CD14-positive monocyte (primary cell): Measurements from ENCODE around the gene SIX2. TPM values are rescaled to one million over a fixed set of nuclear protein-coding genes. Genes with fewer than 3 reads are reported as not detected.

Source experiments
- DNase-seq, 3 donors: peaks; one replicate each; pipeline ENCODE4 v3.0.0-alpha.2; 2011 to 2022
- H2AFZ ChIP-seq: 2 replicates; pipeline ENCODE4 v1.6.0; 2012; ENCODE audit warnings: mild to moderate bottlenecking, low read depth, low read length, inconsistent platforms; ENCODE audit not compliant: insufficient read depth, poor library complexity, severe bottlenecking
- H3K27ac ChIP-seq, 2 donors: 1 replicate in 1 of 2; 2 replicates in 1 of 2; pipeline ENCODE4 v1.5.1; 2012 to 2013; ENCODE audit warnings: low read length in 2 of 2, control low read depth in 1 of 2, inconsistent platforms in 1 of 2, low read depth in 1 of 2, mild to moderate bottlenecking in 1 of 2
- H3K27me3 ChIP-seq, 2 donors: one replicate each; pipeline versions ENCODE4 v1.6.0 to v1.6.1; 2011 to 2013; ENCODE audit warnings: low read length in 2 of 2; ENCODE audit not compliant: control insufficient read depth in 2 of 2, insufficient read depth in 2 of 2
- H3K36me3 ChIP-seq, 2 donors: replicated peaks in 1 of 2; 1 replicate in 1 of 2; 2 replicates in 1 of 2; pipeline versions ENCODE4 v1.5.1 to v1.6.1; 2012 to 2013; ENCODE audit warnings: low read length in 2 of 2, control low read depth in 1 of 2, inconsistent platforms in 1 of 2, mild to moderate bottlenecking in 1 of 2; ENCODE audit not compliant: insufficient read depth in 2 of 2, control insufficient read depth in 1 of 2
- H3K4me1 ChIP-seq, 2 donors: 1 replicate in 1 of 2; 2 replicates in 1 of 2; pipeline versions ENCODE4 v1.5.1 to v1.6.1; 2012 to 2013; ENCODE audit warnings: low read length in 2 of 2, control low read depth in 1 of 2, inconsistent platforms in 1 of 2, mild to moderate bottlenecking in 1 of 2, moderate library complexity in 1 of 2; ENCODE audit not compliant: insufficient read depth in 2 of 2, control insufficient read depth in 1 of 2
- H3K4me2 ChIP-seq: replicated peaks from 2 replicates; pipeline ENCODE3; 2012; ENCODE audit warnings: low read length, moderate library complexity, mild to moderate bottlenecking; ENCODE audit not compliant: poor library complexity, severe bottlenecking; ENCODE audit errors: extremely low read depth
- H3K4me3 ChIP-seq, 3 experiments: fragments of 200-600 bp in 1 of 3; sonication (generic) in 1 of 3; replicated peaks in 1 of 3; 1 replicate in 2 of 3; 2 replicates in 1 of 3; pipeline ENCODE4 v1.5.1; 2011 to 2013; ENCODE audit warnings: low read length in 3 of 3, mild to moderate bottlenecking in 3 of 3, control low read depth in 2 of 3, low read depth in 2 of 3, inconsistent platforms in 1 of 3, moderate library complexity in 1 of 3
- H3K79me2 ChIP-seq: 2 replicates; pipeline ENCODE4 v1.6.0; 2012; ENCODE audit warnings: mild to moderate bottlenecking, control low read depth, inconsistent platforms, low read length, moderate library complexity; ENCODE audit not compliant: insufficient read depth
- H3K9ac ChIP-seq: 2 replicates; pipeline ENCODE4 v1.6.0; 2017; ENCODE audit warnings: low read length, mild to moderate bottlenecking; ENCODE audit not compliant: insufficient read depth, poor library complexity, severe bottlenecking
- H3K9me3 ChIP-seq, 2 donors: replicated peaks in 1 of 2; 1 replicate in 1 of 2; 2 replicates in 1 of 2; pipeline versions ENCODE4 v1.5.1 to v1.6.1; 2012 to 2013; ENCODE audit warnings: low read length in 2 of 2, control low read depth in 1 of 2; ENCODE audit not compliant: control insufficient read depth in 1 of 2, insufficient read depth in 1 of 2
- H4K20me1 ChIP-seq: 2 replicates; pipeline ENCODE4 v1.6.0; 2012; ENCODE audit warnings: mild to moderate bottlenecking, low read length, control low read depth, moderate library complexity; ENCODE audit not compliant: insufficient read depth
- H3K27ac Mint-ChIP-seq, 7 donors: one replicate each; pipeline ENCODE4 v1.8.0; 2020; ENCODE audit warnings: mild to moderate bottlenecking in 7 of 7, mixed read lengths in 7 of 7, moderate library complexity in 6 of 7, inconsistent platforms in 2 of 7
- H3K27me3 Mint-ChIP-seq, 3 donors: one replicate each; pipeline ENCODE4 v1.8.0; 2021 to 2022; ENCODE audit warnings: low read depth in 3 of 3, mild to moderate bottlenecking in 3 of 3, mixed read lengths in 3 of 3, moderate library complexity in 3 of 3, inconsistent platforms in 1 of 3
- H3K36me3 Mint-ChIP-seq, 2 donors: one replicate each; pipeline ENCODE4 v1.8.0; 2020; ENCODE audit warnings: mixed read lengths in 2 of 2, inconsistent platforms in 1 of 2, mild to moderate bottlenecking in 1 of 2
- H3K4me1 Mint-ChIP-seq: one replicate; pipeline ENCODE4 v1.8.0; 2020; ENCODE audit warnings: mild to moderate bottlenecking, mixed read lengths
- H3K4me3 Mint-ChIP-seq, 2 donors: one replicate each; pipeline ENCODE4 v1.8.0; 2020; ENCODE audit warnings: mild to moderate bottlenecking in 2 of 2, mixed read lengths in 2 of 2, moderate library complexity in 1 of 2
- H3K9me3 Mint-ChIP-seq, 7 donors: one replicate each; pipeline ENCODE4 v1.8.0; 2020 to 2022; ENCODE audit warnings: mixed read lengths in 7 of 7, mild to moderate bottlenecking in 6 of 7, moderate library complexity in 6 of 7, inconsistent platforms in 2 of 7
- WGBS: methylation state at CpG from one replicate; pipeline ENCODE4 v1.1.5; 2013; ENCODE audit warnings: missing lambda C conversion rate; ENCODE audit not compliant: insufficient coverage; 5-methylcytosine and 5-hydroxymethylcytosine counted together
- intact Hi-C, 2 donors: fragments of 100-400 bp; cut with micrococcal nuclease; formaldehyde crosslinking; loops; one replicate each; pipeline versions ENCODE4 v1.15.0 to v1.15.1; 2023
- polyA plus RNA-seq, 3 donors: library from polyadenylated mRNA; depleted of rRNA in 1 of 3; unstranded in 2 of 3; stranded (reverse) in 1 of 3; fragments of 300-500 nt in 2 of 3; fragments of >200 nt in 1 of 3; fragmentation: Illumina TruSeq in 2 of 3; gene quantifications; 1 replicate in 2 of 3; 2 replicates in 1 of 3; pipeline ENCODE4 v1.2.3, GENCODE V29; 2012 to 2021
- TF ChIP-seq, protein P1 (sequence below): fragments of 200-600 bp; IDR thresholded peaks from one replicate; pipeline ENCODE4 v1.8.0; 2022; ENCODE audit warnings: antibody characterized with exemption, mild to moderate bottlenecking

The SIX2 gene
- polyA plus RNA-seq, 3 donors = not detected

GRCh38 chr2:45046786-45047185 lies 37.5 kb upstream of the SIX2 start:
- H3K4me1 ChIP-seq = no peaks in the 10 kb centered on the region
- Mint-ChIP-seq H3K4me3 (no peak overlapping the region), H3K4me1 (no peaks in the 10 kb centered on the region), H3K27me3 (peaks cover 2 to 27% (median 15%) of the 10 kb centered on the region in 3 donors), H3K36me3 (no peaks in the 10 kb centered on the region), H3K9me3 (peaks cover 0 to 3% (median 0%) of the 10 kb centered on the region in 7 donors), H3K27ac (no peak overlapping the region)
- H4K20me1 ChIP-seq = no peaks in the 10 kb centered on the region
- WGBS = no CpG with 5 or more reads among the region's 1 CpG
- DNase-seq = no peak
- no peaks in the 10 kb centered on the region for H3K9me3 ChIP-seq
- no peak overlapping the region for H3K27ac ChIP-seq
- no peaks in the 10 kb centered on the region for H3K36me3 ChIP-seq
- H3K4me2 ChIP-seq = no peak overlapping the region
- H2AFZ ChIP-seq = no peak overlapping the region
- no peaks in the 10 kb centered on the region for H3K79me2 ChIP-seq
- intact Hi-C loops = no loop called here
- peaks cover 10 to 14% of the 10 kb centered on the region in 2 donors for H3K27me3 ChIP-seq
- H3K4me3 ChIP-seq = no peak overlapping the region
- no peak overlapping the region for H3K9ac ChIP-seq
- TF ChIP-seq, protein P1, sequence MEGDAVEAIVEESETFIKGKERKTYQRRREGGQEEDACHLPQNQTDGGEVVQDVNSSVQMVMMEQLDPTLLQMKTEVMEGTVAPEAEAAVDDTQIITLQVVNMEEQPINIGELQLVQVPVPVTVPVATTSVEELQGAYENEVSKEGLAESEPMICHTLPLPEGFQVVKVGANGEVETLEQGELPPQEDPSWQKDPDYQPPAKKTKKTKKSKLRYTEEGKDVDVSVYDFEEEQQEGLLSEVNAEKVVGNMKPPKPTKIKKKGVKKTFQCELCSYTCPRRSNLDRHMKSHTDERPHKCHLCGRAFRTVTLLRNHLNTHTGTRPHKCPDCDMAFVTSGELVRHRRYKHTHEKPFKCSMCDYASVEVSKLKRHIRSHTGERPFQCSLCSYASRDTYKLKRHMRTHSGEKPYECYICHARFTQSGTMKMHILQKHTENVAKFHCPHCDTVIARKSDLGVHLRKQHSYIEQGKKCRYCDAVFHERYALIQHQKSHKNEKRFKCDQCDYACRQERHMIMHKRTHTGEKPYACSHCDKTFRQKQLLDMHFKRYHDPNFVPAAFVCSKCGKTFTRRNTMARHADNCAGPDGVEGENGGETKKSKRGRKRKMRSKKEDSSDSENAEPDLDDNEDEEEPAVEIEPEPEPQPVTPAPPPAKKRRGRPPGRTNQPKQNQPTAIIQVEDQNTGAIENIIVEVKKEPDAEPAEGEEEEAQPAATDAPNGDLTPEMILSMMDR = no peak

GRCh38 chr2:45045706-45046105 lies 36.5 kb upstream of the SIX2 start:
- intact Hi-C loops = no loop called here
- TF ChIP-seq, protein P1 = no peak
- Histone ChIP-seq H2AFZ (no peak overlapping the region), H4K20me1 (no peaks in the 10 kb centered on the region), H3K27me3 (peaks cover 10 to 14% of the 10 kb centered on the region in 2 donors), H3K4me2 (no peak overlapping the region), H3K9ac (no peak overlapping the region), H3K4me3 (no peak overlapping the region), H3K36me3 (no peaks in the 10 kb centered on the region), H3K9me3 (no peaks in the 10 kb centered on the region), H3K4me1 (no peaks in the 10 kb centered on the region), H3K27ac (no peak overlapping the region), H3K79me2 (no peaks in the 10 kb centered on the region)
- Mint-ChIP-seq H3K9me3 (peaks cover 0 to 3% (median 0%) of the 10 kb centered on the region in 7 donors), H3K4me3 (no peak overlapping the region), H3K27me3 (peaks cover 6 to 27% (median 17%) of the 10 kb centered on the region in 3 donors), H3K4me1 (no peaks in the 10 kb centered on the region), H3K36me3 (no peaks in the 10 kb centered on the region), H3K27ac (no peak overlapping the region)
- DNase-seq = no peak
- 100% methylated on average over 1 of the region's 3 CpGs for WGBS
